ENCODE results near the gene EIF1. TPM values are rescaled to one million over a fixed set of nuclear protein-coding genes. Genes with fewer than 3 reads are reported as not detected.
"Not testable (repeated sequence)": the region's sequence is repeated elsewhere in the genome, so short reads cannot be mapped to it uniquely, and the experiment has no call there.

EIF1 gene
- total RNA-seq, 1 donor from 2014 or later: 785 TPM

DNA sequence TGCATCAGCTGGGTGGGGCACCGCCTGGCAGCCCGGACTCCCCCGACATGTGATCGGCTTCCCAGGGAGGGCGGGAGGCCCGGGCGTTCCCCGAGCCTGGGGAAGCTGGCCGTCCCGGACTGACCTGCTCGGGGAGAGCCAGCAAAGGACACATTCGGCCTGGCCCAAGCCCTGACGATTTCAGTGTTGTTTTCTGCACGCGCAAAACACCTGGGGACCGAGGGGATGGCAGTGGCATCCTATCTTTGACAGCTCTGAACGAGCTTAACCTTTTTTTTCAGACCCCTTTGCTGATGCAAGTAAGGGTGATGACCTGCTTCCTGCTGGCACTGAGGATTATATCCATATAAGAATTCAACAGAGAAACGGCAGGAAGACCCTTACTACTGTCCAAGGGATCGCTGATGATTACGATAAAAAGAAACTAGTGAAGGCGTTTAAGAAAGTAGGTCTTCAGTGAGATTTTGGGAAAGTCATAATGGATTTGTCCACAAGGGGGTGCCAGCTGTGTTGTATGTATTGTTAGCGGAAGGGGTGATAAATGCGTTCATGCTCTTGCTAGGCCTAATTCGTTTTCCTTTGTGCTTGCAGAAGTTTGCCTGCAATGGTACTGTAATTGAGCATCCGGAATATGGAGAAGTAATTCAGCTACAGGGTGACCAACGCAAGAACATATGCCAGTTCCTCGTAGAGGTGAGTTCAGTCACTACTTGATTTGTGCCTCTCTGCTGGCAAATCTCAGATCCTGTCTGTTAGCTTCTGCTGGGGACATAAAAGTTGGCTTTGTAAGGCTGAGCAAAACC is 1.0 kb downstream of the EIF1 start:
- DNase-seq (ENCODE audit: low spot score): peak; percentile 53
- Mint-ChIP-seq H3K4me3 (ENCODE audit: low read depth) (peak overlapping the region; percentile 96), H3K27ac (peak overlapping the region; percentile 98), H3K36me3 (ENCODE audit: low read depth) (peaks cover 56% of the 10 kb centered on the region), H3K9me3 (no peaks in the 10 kb centered on the region), H3K4me1 (ENCODE audit: low read depth) (peaks cover 14% of the 10 kb centered on the region), H3K27me3 (ENCODE audit: low read depth) (no peaks in the 10 kb centered on the region)
- intact Hi-C loops (cut with micrococcal nuclease): no loop called here

DNA sequence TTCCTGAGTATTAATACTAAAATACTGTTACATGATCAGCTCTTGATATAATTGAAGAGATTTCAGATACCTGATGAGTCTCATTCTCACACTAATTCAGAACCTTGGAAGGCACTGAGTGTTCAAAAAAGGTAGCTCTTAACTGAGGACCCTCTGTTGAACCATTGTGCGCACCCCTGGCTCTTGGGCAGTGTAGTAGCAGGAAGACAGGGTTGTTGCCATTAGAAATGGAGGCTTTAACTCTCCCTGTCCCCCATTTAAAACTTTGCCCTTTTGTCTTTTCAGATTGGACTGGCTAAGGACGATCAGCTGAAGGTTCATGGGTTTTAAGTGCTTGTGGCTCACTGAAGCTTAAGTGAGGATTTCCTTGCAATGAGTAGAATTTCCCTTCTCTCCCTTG is 1.8 kb downstream of the EIF1 start:
- no peaks in the 10 kb centered on the region for H3K27me3 Mint-ChIP-seq (ENCODE audit: low read depth)
- H3K4me3 Mint-ChIP-seq (ENCODE audit: low read depth): peak overlapping the region; percentile 96
- intact Hi-C loops (cut with micrococcal nuclease): no loop called here
- peaks cover 14% of the 10 kb centered on the region for H3K4me1 Mint-ChIP-seq (ENCODE audit: low read depth)
- no peak for DNase-seq (ENCODE audit: low spot score)
- no peaks in the 10 kb centered on the region for H3K9me3 Mint-ChIP-seq
- H3K36me3 Mint-ChIP-seq (ENCODE audit: low read depth): peaks cover 58% of the 10 kb centered on the region
- H3K27ac Mint-ChIP-seq: peak overlapping the region; percentile 12

DNA sequence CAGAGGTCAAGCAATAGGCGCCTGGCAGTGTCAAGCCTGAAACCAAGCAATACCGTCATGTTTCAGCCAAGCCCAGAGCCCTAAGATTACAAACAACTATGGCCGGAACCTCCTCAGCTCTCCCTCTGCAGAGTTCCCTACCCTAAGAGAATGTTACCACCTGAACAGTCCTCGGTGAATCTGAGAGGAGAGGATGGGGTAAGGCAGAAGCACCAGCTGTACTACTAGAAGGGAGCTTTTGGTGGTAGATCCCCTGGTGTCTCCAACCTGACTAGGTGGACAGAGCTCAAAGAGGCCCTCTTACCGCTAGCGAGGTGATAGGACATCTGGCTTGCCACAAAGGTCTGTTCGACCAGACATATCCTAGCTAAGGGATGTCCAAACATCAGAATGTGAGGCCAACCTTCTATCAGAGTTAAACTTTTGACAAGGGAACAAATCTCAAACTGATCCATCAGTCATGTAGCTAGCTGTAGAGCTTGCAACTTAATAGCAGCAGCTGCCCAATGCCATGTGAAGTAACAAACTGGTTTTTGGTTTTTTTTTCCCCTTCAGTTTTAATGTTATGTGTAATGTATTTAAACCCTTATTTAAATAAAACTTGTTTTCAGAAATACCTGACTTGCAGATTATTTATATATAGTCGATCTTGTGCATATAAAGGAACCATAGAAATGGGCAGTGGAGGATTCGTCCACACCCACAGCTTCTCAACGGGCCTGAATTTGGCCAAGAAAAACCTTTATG is 2.5 kb downstream of the EIF1 start:
- no peak for DNase-seq (ENCODE audit: low spot score)
- H3K4me1 Mint-ChIP-seq (ENCODE audit: low read depth): peaks cover 19% of the 10 kb centered on the region
- peak overlapping the region; percentile 96 for H3K4me3 Mint-ChIP-seq (ENCODE audit: low read depth)
- H3K36me3 Mint-ChIP-seq (ENCODE audit: low read depth): peaks cover 61% of the 10 kb centered on the region
- intact Hi-C loops (cut with micrococcal nuclease): no loop called here
- peak overlapping the region; percentile 38 for H3K27ac Mint-ChIP-seq
- H3K9me3 Mint-ChIP-seq: no peaks in the 10 kb centered on the region
- H3K27me3 Mint-ChIP-seq (ENCODE audit: low read depth): no peaks in the 10 kb centered on the region

DNA sequence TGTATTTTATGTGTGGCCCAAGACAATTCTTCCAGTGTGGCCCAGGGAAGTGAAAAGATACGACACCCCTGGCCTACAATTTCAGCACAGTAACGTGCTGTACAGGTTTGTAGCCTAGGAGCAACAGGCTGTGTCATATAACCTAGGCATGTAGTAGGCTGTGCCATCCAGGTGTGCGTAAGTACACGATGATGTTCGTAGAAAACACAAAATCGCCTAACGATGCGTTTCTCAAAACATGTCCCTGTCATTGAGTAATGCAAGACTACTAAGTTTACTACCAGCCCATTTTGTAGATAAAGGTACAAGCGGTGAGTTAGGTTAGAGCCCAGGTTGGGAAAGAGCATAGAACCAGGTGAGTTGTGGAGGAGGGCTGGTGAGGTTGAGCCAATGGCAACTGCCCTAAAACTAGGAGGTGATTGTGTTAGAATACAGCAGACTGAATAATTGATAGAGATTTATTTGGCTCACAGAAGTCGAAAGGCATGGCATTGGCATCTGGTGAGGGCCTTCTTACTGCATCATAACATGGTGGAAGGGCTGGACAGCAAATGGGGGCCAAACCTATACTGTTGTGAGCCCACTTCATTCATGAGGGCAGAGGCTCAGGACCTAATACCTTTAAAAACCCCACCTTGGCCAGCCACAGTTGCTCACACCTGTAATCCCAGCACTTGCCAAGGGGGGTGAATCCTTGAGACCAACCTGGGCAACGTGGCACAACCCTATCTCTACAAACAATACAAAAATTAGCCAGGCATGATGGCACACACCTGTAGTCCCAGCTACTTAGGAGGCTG is 4.2 kb downstream of the EIF1 start:
- intact Hi-C loops (cut with micrococcal nuclease): no loop called here
- DNase-seq (ENCODE audit: low spot score): no peak
- no peak overlapping the region for H3K4me3 Mint-ChIP-seq (ENCODE audit: low read depth)
- H3K4me1 Mint-ChIP-seq (ENCODE audit: low read depth): peaks cover 24% of the 10 kb centered on the region
- H3K27ac Mint-ChIP-seq: peak overlapping the region; percentile 14
- H3K9me3 Mint-ChIP-seq: no peaks in the 10 kb centered on the region
- peaks cover 61% of the 10 kb centered on the region for H3K36me3 Mint-ChIP-seq (ENCODE audit: low read depth)
- H3K27me3 Mint-ChIP-seq (ENCODE audit: low read depth): no peaks in the 10 kb centered on the region

DNA sequence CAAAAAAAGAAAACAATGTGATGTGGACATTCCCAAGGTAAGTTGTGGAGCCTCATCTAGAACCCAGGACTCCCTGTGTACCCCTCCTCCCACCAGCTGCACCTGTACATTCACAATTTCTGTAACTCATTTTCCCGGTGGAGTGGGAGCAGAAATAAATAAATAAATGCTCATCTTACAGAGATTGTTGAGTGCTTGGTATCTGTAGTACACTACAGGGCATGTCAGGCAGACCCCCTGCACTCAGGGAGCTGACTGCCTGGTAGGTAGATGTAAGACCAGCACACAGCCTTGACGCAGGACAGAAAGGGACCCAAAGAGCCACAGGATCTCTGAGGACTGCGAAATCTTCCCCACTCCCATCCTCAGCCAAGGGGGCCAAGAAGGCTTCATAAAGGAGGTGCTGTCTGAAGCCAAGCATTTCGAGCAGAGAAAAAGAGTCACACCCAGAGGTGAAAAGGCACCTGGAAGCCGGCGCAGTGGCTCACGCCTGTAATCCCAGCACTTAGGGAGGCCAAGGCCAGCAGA is 6.5 kb downstream of the EIF1 start:
- Mint-ChIP-seq H3K9me3 (no peaks in the 10 kb centered on the region), H3K4me1 (ENCODE audit: low read depth) (peaks cover 22% of the 10 kb centered on the region), H3K27ac (no peak overlapping the region), H3K4me3 (ENCODE audit: low read depth) (no peak overlapping the region), H3K27me3 (ENCODE audit: low read depth) (no peaks in the 10 kb centered on the region), H3K36me3 (ENCODE audit: low read depth) (peaks cover 46% of the 10 kb centered on the region)
- DNase-seq (ENCODE audit: low spot score): no peak
- intact Hi-C loops (cut with micrococcal nuclease): no loop called here

DNA sequence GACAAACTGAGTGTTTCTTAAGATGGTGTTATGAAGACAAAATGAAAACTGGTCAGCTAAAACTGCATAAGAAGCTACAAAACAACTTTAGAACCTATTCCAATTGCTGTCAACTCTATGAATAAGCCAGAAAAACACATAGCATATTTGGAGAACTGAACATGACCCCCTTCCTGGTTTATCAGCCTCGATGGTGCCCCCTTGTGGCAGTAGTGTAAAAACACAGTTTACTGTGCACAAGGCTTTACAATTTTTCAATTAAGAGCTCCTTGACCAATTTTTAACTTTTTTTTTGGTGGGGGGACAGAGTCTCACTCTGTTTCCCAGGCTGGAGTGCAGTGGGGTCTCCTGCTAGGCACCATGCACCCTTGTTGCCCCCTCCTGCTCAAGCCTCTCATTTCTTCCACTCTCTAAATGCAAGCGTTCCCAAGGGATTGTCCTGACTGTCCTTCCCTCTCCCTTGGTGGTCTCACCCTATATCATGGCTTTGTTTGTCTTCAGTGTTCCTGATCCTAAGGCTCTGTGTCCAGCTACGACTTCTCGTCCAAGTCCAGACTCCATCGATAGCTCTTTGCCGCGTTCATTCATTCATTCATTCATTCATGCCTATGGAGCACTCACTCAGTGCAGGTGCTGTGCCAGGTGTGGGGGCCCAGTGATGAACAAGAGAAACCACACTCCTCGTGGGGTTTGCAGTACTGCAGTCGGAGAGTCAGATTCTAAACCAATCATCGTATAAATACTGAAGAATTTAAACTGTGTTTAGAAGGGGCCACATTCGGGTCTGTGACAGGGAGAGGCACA is 7.5 kb downstream of the EIF1 start:
- no peak overlapping the region for H3K27ac Mint-ChIP-seq
- H3K36me3 Mint-ChIP-seq (ENCODE audit: low read depth): peaks cover 37% of the 10 kb centered on the region
- H3K9me3 Mint-ChIP-seq: no peaks in the 10 kb centered on the region
- DNase-seq (ENCODE audit: low spot score): peak; percentile 51
- no peak overlapping the region for H3K4me3 Mint-ChIP-seq (ENCODE audit: low read depth)
- peaks cover 23% of the 10 kb centered on the region for H3K4me1 Mint-ChIP-seq (ENCODE audit: low read depth)
- H3K27me3 Mint-ChIP-seq (ENCODE audit: low read depth): no peaks in the 10 kb centered on the region
- intact Hi-C loops (cut with micrococcal nuclease): no loop called here

DNA sequence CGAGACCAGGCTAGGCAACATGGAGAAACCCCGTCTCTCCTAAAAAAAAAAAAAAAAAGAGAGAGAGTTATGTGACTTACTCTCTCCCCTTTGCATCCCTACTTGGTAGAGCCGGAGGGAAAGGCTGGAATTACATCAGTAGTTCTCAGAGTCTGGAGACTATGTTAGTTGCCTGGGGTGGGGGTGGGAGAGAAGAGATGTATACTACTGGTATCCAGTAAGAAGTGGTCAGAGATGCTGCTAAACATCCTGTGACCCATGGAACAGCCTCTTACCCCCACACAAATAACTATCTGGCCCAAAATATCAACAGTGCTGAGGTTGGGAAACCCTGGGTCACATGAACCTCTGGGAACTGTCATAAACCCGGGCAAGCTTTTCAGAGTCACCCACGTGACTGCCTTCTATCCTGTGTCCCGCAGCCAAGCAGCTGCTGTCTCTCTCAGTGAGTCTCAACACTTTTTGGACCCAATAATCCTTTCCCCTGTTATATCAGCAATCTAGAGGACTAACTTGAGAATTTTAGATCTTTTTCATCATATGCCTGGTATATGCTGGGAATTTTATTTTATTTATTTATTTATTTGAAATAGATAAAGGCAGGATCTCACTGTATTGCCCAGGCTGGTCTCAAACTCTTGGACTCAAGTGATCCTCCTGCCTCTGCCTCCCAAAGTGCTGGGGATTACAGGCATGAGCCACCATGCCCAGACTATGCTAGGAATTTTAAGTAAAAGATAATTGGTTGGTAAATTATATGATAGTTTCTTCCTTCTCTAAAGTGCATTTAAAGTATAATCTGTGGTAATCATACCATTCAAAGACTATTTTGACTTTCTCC is 8.7 kb downstream of the EIF1 start:
- Mint-ChIP-seq H3K27me3 (ENCODE audit: low read depth) (no peaks in the 10 kb centered on the region), H3K9me3 (no peaks in the 10 kb centered on the region)
- intact Hi-C loops (cut with micrococcal nuclease): no loop called here

DNA sequence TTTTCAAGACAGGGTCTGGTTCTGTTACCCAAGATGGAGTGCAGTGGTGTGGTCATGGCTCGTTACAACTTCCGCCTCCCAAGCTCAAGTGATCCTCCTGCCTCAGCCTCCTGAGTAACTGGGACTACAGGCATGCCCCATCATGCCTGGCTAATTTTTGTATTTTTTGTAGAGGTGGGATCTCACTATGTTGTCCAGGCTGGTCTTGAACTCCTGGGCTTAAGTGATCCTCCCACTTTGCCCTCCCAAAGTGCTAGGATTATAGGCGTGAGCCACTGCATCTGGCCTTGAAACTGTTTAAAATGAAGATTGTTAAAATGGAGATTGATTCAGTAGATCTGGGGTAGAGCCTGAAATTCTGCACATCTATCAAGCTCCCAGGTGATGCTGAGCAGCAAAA is 12.2 kb downstream of the EIF1 start:
- H3K27ac Mint-ChIP-seq; H3K36me3 Mint-ChIP-seq (ENCODE audit: low read depth); H3K9me3 Mint-ChIP-seq; intact Hi-C loops (cut with micrococcal nuclease); H3K27me3 Mint-ChIP-seq (ENCODE audit: low read depth); H3K4me3 Mint-ChIP-seq (ENCODE audit: low read depth); DNase-seq (ENCODE audit: low spot score): not testable (repeated sequence)
- H3K4me1 Mint-ChIP-seq (ENCODE audit: low read depth): peaks cover 14% of the 10 kb centered on the region

More for the DNA sequence above, 8.7 kb downstream of the EIF1 start:
- H3K27ac Mint-ChIP-seq: no peak overlapping the region
- H3K36me3 Mint-ChIP-seq (ENCODE audit: low read depth): peaks cover 26% of the 10 kb centered on the region
- H3K4me3 Mint-ChIP-seq (ENCODE audit: low read depth): no peak overlapping the region
- H3K4me1 Mint-ChIP-seq (ENCODE audit: low read depth): peaks cover 17% of the 10 kb centered on the region
- DNase-seq (ENCODE audit: low spot score): no peak

DNA sequence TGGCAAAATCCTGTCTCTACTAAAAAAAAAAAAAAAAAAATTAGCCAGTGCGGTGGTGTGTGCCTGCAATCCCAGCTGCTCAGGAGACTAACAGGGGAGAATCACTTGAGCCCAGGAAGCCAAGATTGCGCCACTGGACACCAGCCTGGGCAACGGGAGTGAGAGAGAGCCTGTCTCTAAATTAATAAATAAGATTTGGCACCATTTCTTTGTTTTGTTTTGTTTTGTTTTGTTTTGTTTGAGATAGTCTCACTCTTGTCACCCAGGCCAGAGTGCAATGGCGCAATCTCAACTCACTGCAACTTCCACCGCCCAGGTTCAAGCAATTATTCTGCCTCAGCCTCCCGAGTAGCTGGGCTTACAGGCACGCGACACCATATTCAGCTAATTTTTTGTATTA is 14.0 kb downstream of the EIF1 start:
- H3K36me3 Mint-ChIP-seq (ENCODE audit: low read depth): no peaks in the 10 kb centered on the region
- H3K9me3 Mint-ChIP-seq: no peaks in the 10 kb centered on the region
- H3K4me3 Mint-ChIP-seq (ENCODE audit: low read depth): no peak overlapping the region
- intact Hi-C loops (cut with micrococcal nuclease): no loop called here
- H3K4me1 Mint-ChIP-seq (ENCODE audit: low read depth): peaks cover 3% of the 10 kb centered on the region
- DNase-seq (ENCODE audit: low spot score): no peak
- H3K27ac Mint-ChIP-seq: no peak overlapping the region
- H3K27me3 Mint-ChIP-seq (ENCODE audit: low read depth): no peaks in the 10 kb centered on the region

DNA sequence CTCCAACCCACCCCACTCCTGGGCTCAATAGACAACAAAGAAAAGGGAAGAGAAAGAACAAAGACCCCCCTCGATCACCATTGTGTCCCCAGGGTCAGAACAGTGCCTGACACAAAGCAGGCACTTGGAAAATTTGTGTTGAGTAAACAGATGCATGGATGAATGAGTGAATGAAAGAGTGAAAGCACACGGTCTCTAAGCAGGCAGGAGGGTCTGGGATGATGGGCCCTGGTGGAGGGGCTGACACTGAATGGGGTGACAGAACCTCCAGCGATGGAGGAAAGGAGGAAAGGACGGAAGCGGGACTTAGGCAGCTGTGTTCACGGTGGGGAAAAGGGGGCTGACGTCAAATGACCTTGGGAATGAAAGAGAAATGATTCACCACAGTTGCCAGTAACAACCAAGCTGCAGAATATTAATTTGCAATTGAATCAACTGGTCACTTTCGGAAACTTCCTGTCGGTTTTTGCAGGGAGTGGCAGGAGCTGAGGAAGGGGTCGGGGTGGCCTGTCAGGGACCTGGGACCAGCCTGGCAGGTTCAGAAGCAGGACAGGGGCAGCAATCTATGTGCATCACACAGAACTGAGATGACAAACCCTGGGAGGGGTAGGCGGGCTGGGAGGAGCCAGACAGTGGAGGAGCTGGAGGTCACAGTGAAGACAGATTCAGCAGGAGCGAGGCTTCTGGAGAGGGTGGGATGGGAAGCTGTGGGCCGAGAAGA is 16.7 kb downstream of the EIF1 start:
- intact Hi-C loops (cut with micrococcal nuclease): no loop called here
- Mint-ChIP-seq H3K4me3 (ENCODE audit: low read depth) (no peak overlapping the region), H3K36me3 (ENCODE audit: low read depth) (no peaks in the 10 kb centered on the region), H3K9me3 (no peaks in the 10 kb centered on the region), H3K27ac (no peak overlapping the region), H3K27me3 (ENCODE audit: low read depth) (no peaks in the 10 kb centered on the region), H3K4me1 (ENCODE audit: low read depth) (peaks cover 5% of the 10 kb centered on the region)
- no peak for DNase-seq (ENCODE audit: low spot score)

All from activated T-helper 2 cell treated with anti-CD3 and anti-CD28 coated beads, Interferon-gamma antibody, Interleukin-2, Interleukin-4, amounts not matched to agents 10 μg/mL and 5 μg/mL and 100 μg/mL, durations not matched to agents 14 hours and 24 hours and 36 hours (primary cell).